H9 (cell line): Measurements from ENCODE around the gene ZRANB3. TPM values are rescaled to one million over a fixed set of nuclear protein-coding genes. Genes with fewer than 3 reads are reported as not detected.

Experiments used
- DNase-seq: peaks from one replicate; pipeline ENCODE4 v3.0.0-alpha.2; 2017
- H2AFZ ChIP-seq: one replicate; pipeline ENCODE4 v1.6.1; 2013; ENCODE audit warnings: mild to moderate bottlenecking, low read length, control low read depth, moderate library complexity
- H2AK5ac ChIP-seq: 2 replicates; pipeline ENCODE4 v1.6.1; 2013; ENCODE audit warnings: low read length, control low read depth, mixed read lengths; ENCODE audit not compliant: insufficient read length
- H2BK120ac ChIP-seq: one replicate; pipeline ENCODE4 v1.6.1; 2013; ENCODE audit warnings: low read depth, mild to moderate bottlenecking, low read length, control low read depth, inconsistent platforms; ENCODE audit not compliant: poor library complexity, severe bottlenecking
- H2BK12ac ChIP-seq: 2 replicates; pipeline ENCODE4 v1.6.1; 2013; ENCODE audit warnings: low read length, control low read depth, mixed read lengths, low read depth; ENCODE audit not compliant: insufficient read length
- H2BK15ac ChIP-seq: 2 replicates; pipeline ENCODE4 v1.6.1; 2013; ENCODE audit warnings: low read depth, low read length, control low read depth
- H2BK20ac ChIP-seq: one replicate; pipeline ENCODE4 v1.6.1; 2013; ENCODE audit warnings: low read depth, mild to moderate bottlenecking, low read length, control low read depth, inconsistent platforms; ENCODE audit not compliant: poor library complexity, severe bottlenecking
- H2BK5ac ChIP-seq: 2 replicates; pipeline ENCODE4 v1.6.1; 2013; ENCODE audit warnings: low read length, control low read depth, mixed read lengths; ENCODE audit not compliant: insufficient read length
- H3K14ac ChIP-seq: 2 replicates; pipeline ENCODE4 v1.6.1; 2013; ENCODE audit warnings: low read length, control low read depth; ENCODE audit not compliant: insufficient read depth
- H3K18ac ChIP-seq: 2 replicates; pipeline ENCODE4 v1.6.1; 2013; ENCODE audit warnings: low read depth, mild to moderate bottlenecking, mixed read lengths, low read length, control low read depth; ENCODE audit not compliant: insufficient read length
- H3K23ac ChIP-seq: 2 replicates; pipeline ENCODE4 v1.6.1; 2013; ENCODE audit warnings: low read length, control low read depth, mixed read lengths, low read depth; ENCODE audit not compliant: insufficient read length
- H3K23me2 ChIP-seq: 2 replicates; pipeline ENCODE4 v1.6.1; 2013; ENCODE audit warnings: low read depth, mild to moderate bottlenecking, mixed read lengths, low read length, control low read depth; ENCODE audit not compliant: insufficient read length, poor library complexity, severe bottlenecking
- H3K27ac ChIP-seq: 2 replicates; pipeline ENCODE4 v1.5.1; 2013; ENCODE audit warnings: low read length, control low read depth, mixed read lengths, low read depth; ENCODE audit not compliant: insufficient read length
- H3K27me3 ChIP-seq: 2 replicates; pipeline ENCODE4 v1.6.1; 2013; ENCODE audit warnings: low read length, control low read depth, inconsistent platforms; ENCODE audit not compliant: insufficient read depth
- H3K4ac ChIP-seq: 2 replicates; pipeline ENCODE4 v1.6.1; 2013; ENCODE audit warnings: low read depth, mild to moderate bottlenecking, control low read depth, inconsistent platforms, low read length, moderate library complexity
- H3K4me1 ChIP-seq: 2 replicates; pipeline ENCODE4 v1.6.1; 2013; ENCODE audit warnings: low read length, control low read depth, inconsistent platforms; ENCODE audit not compliant: insufficient read depth
- H3K4me2 ChIP-seq: 2 replicates; pipeline ENCODE4 v1.6.1; 2013; ENCODE audit warnings: low read length, control low read depth, mixed read lengths; ENCODE audit not compliant: insufficient read length, insufficient read depth
- H3K56ac ChIP-seq: 2 replicates; pipeline ENCODE4 v1.6.1; 2013; ENCODE audit warnings: low read depth, mild to moderate bottlenecking, mixed read lengths, low read length, control low read depth; ENCODE audit not compliant: insufficient read length
- H3K79me1 ChIP-seq: 2 replicates; pipeline ENCODE4 v1.6.1; 2013; ENCODE audit warnings: low read depth, mild to moderate bottlenecking, moderate library complexity, low read length, control low read depth, inconsistent platforms; ENCODE audit not compliant: insufficient read depth, poor library complexity, severe bottlenecking
- H3K79me2 ChIP-seq: 2 replicates; pipeline ENCODE4 v1.6.1; 2013; ENCODE audit warnings: low read length, control low read depth, inconsistent platforms; ENCODE audit not compliant: insufficient read depth
- H3K9ac ChIP-seq: 2 replicates; pipeline ENCODE4 v1.6.1; 2013; ENCODE audit warnings: low read length, control low read depth, mixed read lengths; ENCODE audit not compliant: insufficient read length; ENCODE audit errors: extremely low read depth
- H3K9me3 ChIP-seq: one replicate; pipeline ENCODE4 v1.6.1; 2013; ENCODE audit warnings: low read depth, low read length, inconsistent platforms; ENCODE audit not compliant: control insufficient read depth
- H3T11ph ChIP-seq: one replicate; pipeline ENCODE4 v1.6.1; 2013; ENCODE audit warnings: mild to moderate bottlenecking, low read length, control low read depth, inconsistent platforms
- H4K20me1 ChIP-seq: one replicate; pipeline ENCODE4 v1.6.1; 2013; ENCODE audit not compliant: control insufficient read depth, insufficient read length, insufficient read depth
- H4K5ac ChIP-seq: 2 replicates; pipeline ENCODE4 v1.6.1; 2013; ENCODE audit warnings: low read depth, mild to moderate bottlenecking, mixed read lengths, low read length, control low read depth; ENCODE audit not compliant: insufficient read length
- H4K8ac ChIP-seq: replicated peaks from 2 replicates; pipeline ENCODE4 v1.6.1; 2013; ENCODE audit warnings: low read length, control low read depth, mixed read lengths, low read depth; ENCODE audit not compliant: insufficient read length
- H4K91ac ChIP-seq: 2 replicates; pipeline ENCODE4 v1.6.1; 2013; ENCODE audit warnings: low read depth, mild to moderate bottlenecking, moderate library complexity, mixed read lengths, low read length, control low read depth; ENCODE audit not compliant: insufficient read length
- H3K27ac Mint-ChIP-seq, 3 experiments: 2 replicates in 2 of 3; 3 replicates in 1 of 3; pipeline ENCODE4 v1.8.0; 2020 to 2021; ENCODE audit warnings: mixed read lengths in 3 of 3, mild to moderate bottlenecking in 1 of 3, moderate library complexity in 1 of 3
- H3K27me3 Mint-ChIP-seq: 2 replicates; pipeline ENCODE4 v1.8.0; 2021; ENCODE audit warnings: low read depth, mild to moderate bottlenecking, moderate library complexity, mixed read lengths
- H3K36me3 Mint-ChIP-seq, 3 experiments: 2 replicates in 2 of 3; 3 replicates in 1 of 3; pipeline ENCODE4 v1.8.0; 2020 to 2021; ENCODE audit warnings: low read depth in 3 of 3, mixed read lengths in 3 of 3; ENCODE audit not compliant: insufficient read depth in 1 of 3
- H3K4me1 Mint-ChIP-seq, 2 experiments: 2 replicates each; pipeline ENCODE4 v1.8.0; 2020; ENCODE audit warnings: mixed read lengths in 2 of 2
- H3K4me3 Mint-ChIP-seq, 2 experiments: 2 replicates in 1 of 2; 3 replicates in 1 of 2; pipeline ENCODE4 v1.8.0; 2020 to 2021; ENCODE audit warnings: mild to moderate bottlenecking in 2 of 2, mixed read lengths in 2 of 2, moderate library complexity in 1 of 2
- H3K9me3 Mint-ChIP-seq, 2 experiments: 2 replicates in 1 of 2; 3 replicates in 1 of 2; pipeline ENCODE4 v1.8.0; 2020; ENCODE audit warnings: mild to moderate bottlenecking in 2 of 2, mixed read lengths in 2 of 2, moderate library complexity in 1 of 2
- CTCF ChIP-seq: fragments of 200-600 bp; sonication (generic); conservative IDR thresholded peaks from 3 replicates; pipeline ENCODE4 v1.8.0; 2021; ENCODE audit warnings: antibody characterized with exemption, mild to moderate bottlenecking
- WGBS: extraction: QIAGEN DNeasy Blood & Tissue Kit; methylation state at CpG from one replicate; pipeline ENCODE4 v1.1.7; 2013; ENCODE audit warnings: missing lambda C conversion rate, low lambda C conversion rate, mixed read lengths; ENCODE audit not compliant: insufficient read length; ENCODE audit errors: extremely low coverage; 5-methylcytosine and 5-hydroxymethylcytosine counted together
- total RNA-seq: library from RNA; stranded (reverse); gene quantifications from 2 replicates; pipeline ENCODE4 v1.2.1, GENCODE V29; 2021

ZRANB3 gene
- total RNA-seq, 1 experiment from 2014 or later = 16.7 TPM

GRCh38 chr2:135187270-135187669, 343.7 kb downstream of the ZRANB3 start:
- Mint-ChIP-seq H3K27ac (no peak overlapping the region), H3K4me3 (no peak overlapping the region), H3K36me3 (peaks cover 2 to 6% (median 3%) of the 10 kb centered on the region in 3 experiments; a peak in 6 of 7 replicates), H3K27me3 (no peaks in the 10 kb centered on the region), H3K4me1 (peaks cover 4 to 6% of the 10 kb centered on the region in 2 experiments), H3K9me3 (peaks cover 16 to 17% of the 10 kb centered on the region in 2 experiments)
- no peak for TF ChIP-seq CTCF
- no peak overlapping the region for H3K27ac ChIP-seq
- H3K79me1 ChIP-seq = no peaks in the 10 kb centered on the region
- no peak overlapping the region for H2BK12ac ChIP-seq
- no peak overlapping the region for H2BK20ac ChIP-seq
- H2BK5ac ChIP-seq = no peak overlapping the region
- H4K91ac ChIP-seq = no peak overlapping the region
- H3K18ac ChIP-seq = no peak overlapping the region
- 0 out of 2 replicates have a peak, but pooled peaks cover 2% of the 10 kb centered on the region for H3K4me1 ChIP-seq
- H3K79me2 ChIP-seq = no peaks in the 10 kb centered on the region
- H3K9me3 ChIP-seq = no peaks in the 10 kb centered on the region
- no peak overlapping the region for H3K4me2 ChIP-seq
- H3K9ac ChIP-seq = no peak overlapping the region
- no peak overlapping the region for H3K4ac ChIP-seq
- WGBS = no CpG with 5 or more reads among the region's 3 CpGs
- H4K8ac ChIP-seq = no peak overlapping the region
- DNase-seq = no peak
- no peaks in the 10 kb centered on the region for H3K23me2 ChIP-seq
- H2BK120ac ChIP-seq = no peak overlapping the region
- H3K14ac ChIP-seq = no peak overlapping the region
- no peak overlapping the region for H2BK15ac ChIP-seq
- no peaks in the 10 kb centered on the region for H3K27me3 ChIP-seq
- H4K20me1 ChIP-seq = no peaks in the 10 kb centered on the region
- no peak overlapping the region for H2AK5ac ChIP-seq
- no peak overlapping the region for H4K5ac ChIP-seq
- no peak overlapping the region for H2AFZ ChIP-seq
- no peak overlapping the region for H3K23ac ChIP-seq
- H3K56ac ChIP-seq = no peak overlapping the region
- H3T11ph ChIP-seq = no peak overlapping the region
